GM12874 (cell line): ENCODE data around the gene PRPSAP1.

Experiments used
- CTCF ChIP-seq: IDR thresholded peaks from 2 replicates; pipeline ENCODE4 v1.5.1; 2011; ENCODE audit warnings: low read depth, mild to moderate bottlenecking, control low read depth, low read length, moderate library complexity; ENCODE audit not compliant: insufficient read depth

Gene PRPSAP1

GRCh38 chr17:76370261-76370993 is 16.7 kb upstream of the PRPSAP1 start:
- no peak for TF ChIP-seq CTCF

- TF ChIP-seq CTCF, result no peak
Measured at GRCh38 chr17:76369804-76370203, 16.1 kb upstream of the PRPSAP1 start.

- TF ChIP-seq CTCF, result no peak
Measured at GRCh38 chr17:76369379-76369778, 15.7 kb upstream of the PRPSAP1 start.

GRCh38 chr17:76368545-76368944 is 14.8 kb upstream of the PRPSAP1 start:
- no peak for TF ChIP-seq CTCF

- no peak for TF ChIP-seq CTCF
Measured at GRCh38 chr17:76367642-76368041, 13.9 kb upstream of the PRPSAP1 start.

- no peak for TF ChIP-seq CTCF
Measured at GRCh38 chr17:76366247-76366646, 12.5 kb upstream of the PRPSAP1 start.

GRCh38 chr17:76365256-76365903 is 11.7 kb upstream of the PRPSAP1 start:
- peak; percentile 32 for TF ChIP-seq CTCF
